WTC11 (cell line): ENCODE data around the gene TCF12. TPM values are rescaled to one million over a fixed set of nuclear protein-coding genes. Genes with fewer than 3 reads are reported as not detected.

Experiments
- ATAC-seq: fragments of 200-7000 bp; cut with Tn5 transposase; 2 replicates; pipeline ENCODE4 v1.10.0; 2021; ENCODE audit warnings: mild to moderate bottlenecking, moderate library complexity
- CTCF ChIA-PET: fragments of 300-600 bp; sonication (Branson Sonifier 250); formaldehyde crosslinking; loops from one replicate; lab custom pipeline; 2021; ENCODE audit warnings: antibody characterized with exemption; lab: Charles Lee
- POLR2A ChIA-PET: fragments of 350-600 bp; sonication (Branson Sonifier 250); formaldehyde crosslinking; loops from one replicate; lab custom pipeline; 2021; ENCODE audit warnings: antibody characterized with exemption; lab: Charles Lee
- DNase-seq: peaks from one replicate; pipeline ENCODE4 v3.0.0; 2021; ENCODE audit warnings: low spot score
- H3K27ac Mint-ChIP-seq: 2 replicates; pipeline ENCODE4 v1.8.0; 2021; ENCODE audit warnings: mixed read lengths
- H3K27me3 Mint-ChIP-seq: 2 replicates; pipeline ENCODE4 v1.8.0; 2021; ENCODE audit warnings: low read depth, mild to moderate bottlenecking, moderate library complexity, mixed read lengths
- H3K36me3 Mint-ChIP-seq: 2 replicates; pipeline ENCODE4 v1.8.0; 2021; ENCODE audit warnings: mixed read lengths
- H3K4me1 Mint-ChIP-seq: 2 replicates; pipeline ENCODE4 v1.8.0; 2022; ENCODE audit warnings: mixed read lengths
- H3K4me3 Mint-ChIP-seq: 2 replicates; pipeline ENCODE4 v1.8.0; 2021; ENCODE audit warnings: mild to moderate bottlenecking, moderate library complexity, mixed read lengths
- H3K9me3 Mint-ChIP-seq: 2 replicates; pipeline ENCODE4 v1.8.0; 2021; ENCODE audit warnings: mixed read lengths
- CBFB ChIP-seq: sonication (generic); formaldehyde crosslinking; IDR thresholded peaks from 2 replicates; pipeline ENCODE4 v1.8.1; 2022; ENCODE audit warnings: mild to moderate bottlenecking, low read depth, missing genetic modification reagents
- CREB1 ChIP-seq: sonication (generic); formaldehyde crosslinking; IDR thresholded peaks from 2 replicates; pipeline ENCODE4 v1.8.0; 2023; ENCODE audit warnings: mild to moderate bottlenecking, missing genetic modification reagents
- CREM ChIP-seq: sonication (generic); formaldehyde crosslinking; IDR thresholded peaks from 2 replicates; pipeline ENCODE4 v1.8.1; 2022; ENCODE audit warnings: mild to moderate bottlenecking, missing genetic modification reagents, moderate library complexity
- EMX1 ChIP-seq: fragments of 250-450 bp; sonication (Bioruptor Pico); IDR thresholded peaks from 2 replicates; pipeline ENCODE4 v1.8.0; 2021; ENCODE audit warnings: mild to moderate bottlenecking
- GABPB1 ChIP-seq: sonication (generic); formaldehyde crosslinking; IDR thresholded peaks from 2 replicates; pipeline ENCODE4 v1.8.1; 2023; ENCODE audit warnings: mild to moderate bottlenecking, missing genetic modification reagents
- IRF2 ChIP-seq: sonication (generic); formaldehyde crosslinking; IDR thresholded peaks from 2 replicates; pipeline ENCODE4 v1.8.0; 2022; ENCODE audit warnings: low read depth, missing genetic modification reagents, borderline replicate concordance
- NR1H2 ChIP-seq: sonication (generic); formaldehyde crosslinking; IDR thresholded peaks from 2 replicates; pipeline ENCODE4 v1.9.0; 2021; ENCODE audit warnings: mild to moderate bottlenecking, moderate library complexity, missing genetic modification reagents
- NR2C2 ChIP-seq: sonication (generic); formaldehyde crosslinking; IDR thresholded peaks from 2 replicates; pipeline ENCODE4 v1.8.0; 2022; ENCODE audit warnings: mild to moderate bottlenecking, missing genetic modification reagents
- NR3C1 ChIP-seq: sonication (generic); formaldehyde crosslinking; conservative IDR thresholded peaks from 2 replicates; pipeline ENCODE4 v1.8.1; 2023; ENCODE audit warnings: low read depth, mild to moderate bottlenecking, missing genetic modification reagents
- OVOL2 ChIP-seq: fragments of 250-450 bp; sonication (Bioruptor Pico); IDR thresholded peaks from 2 replicates; pipeline ENCODE4 v1.9.0; 2021; ENCODE audit warnings: mild to moderate bottlenecking, borderline replicate concordance
- RELA ChIP-seq: sonication (generic); formaldehyde crosslinking; IDR thresholded peaks from 2 replicates; pipeline ENCODE4 v1.8.1; 2022; ENCODE audit warnings: missing genetic modification reagents, mild to moderate bottlenecking, borderline replicate concordance
- ZNF121 ChIP-seq: sonication (generic); formaldehyde crosslinking; IDR thresholded peaks from 2 replicates; pipeline ENCODE4 v1.8.0; 2023; ENCODE audit warnings: missing genetic modification reagents
- ZNF416 ChIP-seq: fragments of 250-450 bp; sonication (Bioruptor Pico); IDR thresholded peaks from 2 replicates; pipeline ENCODE4 v1.9.0; 2021; ENCODE audit warnings: mild to moderate bottlenecking, inconsistent platforms
- ZNF671 ChIP-seq: fragments of 250-450 bp; sonication (Bioruptor Pico); IDR thresholded peaks from 2 replicates; pipeline ENCODE4 v1.8.0; 2021; ENCODE audit warnings: mild to moderate bottlenecking
- total RNA-seq: library from RNA; stranded (reverse); gene quantifications from 3 replicates; pipeline ENCODE4 v1.2.3, GENCODE V29; 2021
- TF ChIP-seq, protein P1 (sequence below): fragments of 250-450 bp; sonication (Bioruptor Pico); IDR thresholded peaks from 2 replicates; pipeline ENCODE4 v1.8.0; 2021; ENCODE audit warnings: mild to moderate bottlenecking
- TF ChIP-seq, protein P2 (sequence below): sonication (generic); formaldehyde crosslinking; IDR thresholded peaks from 2 replicates; pipeline ENCODE4 v1.8.0; 2023; ENCODE audit warnings: missing genetic modification reagents, mild to moderate bottlenecking, borderline replicate concordance
- TF ChIP-seq, protein P3 (sequence below): sonication (generic); formaldehyde crosslinking; IDR thresholded peaks from 2 replicates; pipeline ENCODE4 v1.8.1; 2022; ENCODE audit warnings: mild to moderate bottlenecking, moderate library complexity, missing genetic modification reagents
- TF ChIP-seq, protein P4 (sequence below): sonication (generic); formaldehyde crosslinking; IDR thresholded peaks from 2 replicates; pipeline ENCODE4 v1.8.1; 2022; ENCODE audit warnings: low read depth, missing genetic modification reagents, borderline replicate concordance
- TF ChIP-seq, protein P5 (sequence below): sonication (generic); formaldehyde crosslinking; IDR thresholded peaks from 2 replicates; pipeline ENCODE4 v1.8.1; 2023; ENCODE audit warnings: mild to moderate bottlenecking, missing genetic modification reagents, moderate library complexity
- TF ChIP-seq, protein P6 (sequence below): sonication (generic); formaldehyde crosslinking; conservative IDR thresholded peaks from 2 replicates; pipeline ENCODE4 v1.8.1; 2023; ENCODE audit warnings: mild to moderate bottlenecking, low read depth, missing genetic modification reagents, moderate library complexity

The TCF12 gene
- total RNA-seq, 1 experiment from 2014 or later, result 73.2 TPM

DNA sequence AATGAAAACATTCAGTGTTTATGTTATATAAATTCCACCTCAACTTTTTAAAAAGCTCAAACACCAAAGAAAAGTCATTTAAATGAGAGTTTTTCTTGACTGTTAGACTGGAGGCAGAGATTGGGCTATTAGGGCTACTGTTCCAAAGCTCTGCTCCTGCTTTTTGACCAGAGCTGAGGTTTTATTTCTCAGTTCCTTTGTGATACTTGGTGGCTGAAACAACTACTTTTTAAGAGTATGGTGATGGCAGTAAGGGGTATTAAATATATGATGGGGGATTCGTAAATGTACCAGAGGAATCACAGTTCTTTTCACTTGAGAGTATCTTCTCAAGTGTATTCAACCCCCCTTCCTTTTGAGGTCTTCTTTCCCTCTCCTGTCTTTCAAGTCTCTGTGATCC is 271.8 kb downstream of the TCF12 start:
- no peak overlapping the region for H3K4me3 Mint-ChIP-seq
- no peak for DNase-seq
- TF ChIP-seq CREB1 (no peak), IRF2 (no peak), ZNF416 (no peak), ZNF671 (CRISPR knock-in tag) (no peak), NR3C1 (CRISPR knock-in tag) (no peak), GABPB1 (CRISPR knock-in tag) (no peak), CREM (CRISPR knock-in tag) (no peak), ZNF121 (no peak), CBFB (CRISPR knock-in tag) (no peak), NR2C2 (CRISPR knock-in tag) (no peak), RELA (CRISPR knock-in tag) (no peak), OVOL2 (CRISPR knock-in tag) (no peak), NR1H2 (no peak), EMX1 (CRISPR knock-in tag) (no peak)
- TF ChIP-seq, protein P1, sequence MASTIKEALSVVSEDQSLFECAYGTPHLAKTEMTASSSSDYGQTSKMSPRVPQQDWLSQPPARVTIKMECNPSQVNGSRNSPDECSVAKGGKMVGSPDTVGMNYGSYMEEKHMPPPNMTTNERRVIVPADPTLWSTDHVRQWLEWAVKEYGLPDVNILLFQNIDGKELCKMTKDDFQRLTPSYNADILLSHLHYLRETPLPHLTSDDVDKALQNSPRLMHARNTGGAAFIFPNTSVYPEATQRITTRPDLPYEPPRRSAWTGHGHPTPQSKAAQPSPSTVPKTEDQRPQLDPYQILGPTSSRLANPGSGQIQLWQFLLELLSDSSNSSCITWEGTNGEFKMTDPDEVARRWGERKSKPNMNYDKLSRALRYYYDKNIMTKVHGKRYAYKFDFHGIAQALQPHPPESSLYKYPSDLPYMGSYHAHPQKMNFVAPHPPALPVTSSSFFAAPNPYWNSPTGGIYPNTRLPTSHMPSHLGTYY (CRISPR knock-in tag), result no peak
- TF ChIP-seq, protein P2, sequence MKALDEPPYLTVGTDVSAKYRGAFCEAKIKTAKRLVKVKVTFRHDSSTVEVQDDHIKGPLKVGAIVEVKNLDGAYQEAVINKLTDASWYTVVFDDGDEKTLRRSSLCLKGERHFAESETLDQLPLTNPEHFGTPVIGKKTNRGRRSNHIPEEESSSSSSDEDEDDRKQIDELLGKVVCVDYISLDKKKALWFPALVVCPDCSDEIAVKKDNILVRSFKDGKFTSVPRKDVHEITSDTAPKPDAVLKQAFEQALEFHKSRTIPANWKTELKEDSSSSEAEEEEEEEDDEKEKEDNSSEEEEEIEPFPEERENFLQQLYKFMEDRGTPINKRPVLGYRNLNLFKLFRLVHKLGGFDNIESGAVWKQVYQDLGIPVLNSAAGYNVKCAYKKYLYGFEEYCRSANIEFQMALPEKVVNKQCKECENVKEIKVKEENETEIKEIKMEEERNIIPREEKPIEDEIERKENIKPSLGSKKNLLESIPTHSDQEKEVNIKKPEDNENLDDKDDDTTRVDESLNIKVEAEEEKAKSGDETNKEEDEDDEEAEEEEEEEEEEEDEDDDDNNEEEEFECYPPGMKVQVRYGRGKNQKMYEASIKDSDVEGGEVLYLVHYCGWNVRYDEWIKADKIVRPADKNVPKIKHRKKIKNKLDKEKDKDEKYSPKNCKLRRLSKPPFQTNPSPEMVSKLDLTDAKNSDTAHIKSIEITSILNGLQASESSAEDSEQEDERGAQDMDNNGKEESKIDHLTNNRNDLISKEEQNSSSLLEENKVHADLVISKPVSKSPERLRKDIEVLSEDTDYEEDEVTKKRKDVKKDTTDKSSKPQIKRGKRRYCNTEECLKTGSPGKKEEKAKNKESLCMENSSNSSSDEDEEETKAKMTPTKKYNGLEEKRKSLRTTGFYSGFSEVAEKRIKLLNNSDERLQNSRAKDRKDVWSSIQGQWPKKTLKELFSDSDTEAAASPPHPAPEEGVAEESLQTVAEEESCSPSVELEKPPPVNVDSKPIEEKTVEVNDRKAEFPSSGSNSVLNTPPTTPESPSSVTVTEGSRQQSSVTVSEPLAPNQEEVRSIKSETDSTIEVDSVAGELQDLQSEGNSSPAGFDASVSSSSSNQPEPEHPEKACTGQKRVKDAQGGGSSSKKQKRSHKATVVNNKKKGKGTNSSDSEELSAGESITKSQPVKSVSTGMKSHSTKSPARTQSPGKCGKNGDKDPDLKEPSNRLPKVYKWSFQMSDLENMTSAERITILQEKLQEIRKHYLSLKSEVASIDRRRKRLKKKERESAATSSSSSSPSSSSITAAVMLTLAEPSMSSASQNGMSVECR (CRISPR knock-in tag), result no peak
- TF ChIP-seq, protein P3, sequence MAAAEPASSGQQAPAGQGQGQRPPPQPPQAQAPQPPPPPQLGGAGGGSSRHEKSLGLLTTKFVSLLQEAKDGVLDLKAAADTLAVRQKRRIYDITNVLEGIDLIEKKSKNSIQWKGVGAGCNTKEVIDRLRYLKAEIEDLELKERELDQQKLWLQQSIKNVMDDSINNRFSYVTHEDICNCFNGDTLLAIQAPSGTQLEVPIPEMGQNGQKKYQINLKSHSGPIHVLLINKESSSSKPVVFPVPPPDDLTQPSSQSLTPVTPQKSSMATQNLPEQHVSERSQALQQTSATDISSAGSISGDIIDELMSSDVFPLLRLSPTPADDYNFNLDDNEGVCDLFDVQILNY, result no peak
- TF ChIP-seq, protein P4, sequence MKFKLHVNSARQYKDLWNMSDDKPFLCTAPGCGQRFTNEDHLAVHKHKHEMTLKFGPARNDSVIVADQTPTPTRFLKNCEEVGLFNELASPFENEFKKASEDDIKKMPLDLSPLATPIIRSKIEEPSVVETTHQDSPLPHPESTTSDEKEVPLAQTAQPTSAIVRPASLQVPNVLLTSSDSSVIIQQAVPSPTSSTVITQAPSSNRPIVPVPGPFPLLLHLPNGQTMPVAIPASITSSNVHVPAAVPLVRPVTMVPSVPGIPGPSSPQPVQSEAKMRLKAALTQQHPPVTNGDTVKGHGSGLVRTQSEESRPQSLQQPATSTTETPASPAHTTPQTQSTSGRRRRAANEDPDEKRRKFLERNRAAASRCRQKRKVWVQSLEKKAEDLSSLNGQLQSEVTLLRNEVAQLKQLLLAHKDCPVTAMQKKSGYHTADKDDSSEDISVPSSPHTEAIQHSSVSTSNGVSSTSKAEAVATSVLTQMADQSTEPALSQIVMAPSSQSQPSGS, result no peak
- TF ChIP-seq, protein P5, sequence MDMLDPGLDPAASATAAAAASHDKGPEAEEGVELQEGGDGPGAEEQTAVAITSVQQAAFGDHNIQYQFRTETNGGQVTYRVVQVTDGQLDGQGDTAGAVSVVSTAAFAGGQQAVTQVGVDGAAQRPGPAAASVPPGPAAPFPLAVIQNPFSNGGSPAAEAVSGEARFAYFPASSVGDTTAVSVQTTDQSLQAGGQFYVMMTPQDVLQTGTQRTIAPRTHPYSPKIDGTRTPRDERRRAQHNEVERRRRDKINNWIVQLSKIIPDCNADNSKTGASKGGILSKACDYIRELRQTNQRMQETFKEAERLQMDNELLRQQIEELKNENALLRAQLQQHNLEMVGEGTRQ (CRISPR knock-in tag), result no peak
- TF ChIP-seq, protein P6, sequence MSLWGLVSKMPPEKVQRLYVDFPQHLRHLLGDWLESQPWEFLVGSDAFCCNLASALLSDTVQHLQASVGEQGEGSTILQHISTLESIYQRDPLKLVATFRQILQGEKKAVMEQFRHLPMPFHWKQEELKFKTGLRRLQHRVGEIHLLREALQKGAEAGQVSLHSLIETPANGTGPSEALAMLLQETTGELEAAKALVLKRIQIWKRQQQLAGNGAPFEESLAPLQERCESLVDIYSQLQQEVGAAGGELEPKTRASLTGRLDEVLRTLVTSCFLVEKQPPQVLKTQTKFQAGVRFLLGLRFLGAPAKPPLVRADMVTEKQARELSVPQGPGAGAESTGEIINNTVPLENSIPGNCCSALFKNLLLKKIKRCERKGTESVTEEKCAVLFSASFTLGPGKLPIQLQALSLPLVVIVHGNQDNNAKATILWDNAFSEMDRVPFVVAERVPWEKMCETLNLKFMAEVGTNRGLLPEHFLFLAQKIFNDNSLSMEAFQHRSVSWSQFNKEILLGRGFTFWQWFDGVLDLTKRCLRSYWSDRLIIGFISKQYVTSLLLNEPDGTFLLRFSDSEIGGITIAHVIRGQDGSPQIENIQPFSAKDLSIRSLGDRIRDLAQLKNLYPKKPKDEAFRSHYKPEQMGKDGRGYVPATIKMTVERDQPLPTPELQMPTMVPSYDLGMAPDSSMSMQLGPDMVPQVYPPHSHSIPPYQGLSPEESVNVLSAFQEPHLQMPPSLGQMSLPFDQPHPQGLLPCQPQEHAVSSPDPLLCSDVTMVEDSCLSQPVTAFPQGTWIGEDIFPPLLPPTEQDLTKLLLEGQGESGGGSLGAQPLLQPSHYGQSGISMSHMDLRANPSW, result no peak
- POLR2A ChIA-PET, result no interaction called here
- H3K27ac Mint-ChIP-seq, result no peak overlapping the region
- H3K9me3 Mint-ChIP-seq, result peaks cover 1% of the 10 kb centered on the region; the same call in 1 of the 2 replicates
- H3K4me1 Mint-ChIP-seq, result peaks cover 21% of the 10 kb centered on the region
- CTCF ChIA-PET, result interaction anchor here (2.0 kb wide), 1 partner anchor 116 kb away, joined by 5 read pairs; no protein-coding TSS in a partner anchor
- peaks cover 24% of the 10 kb centered on the region for H3K36me3 Mint-ChIP-seq
- ATAC-seq, result no peak
- no peaks in the 10 kb centered on the region for H3K27me3 Mint-ChIP-seq
